DND-41 (cell line): Measurements from ENCODE around the gene TECPR2.

Source experiments
- CTCF ChIP-seq: IDR thresholded peaks from 2 replicates; pipeline ENCODE4 v1.5.1; 2012; ENCODE audit warnings: borderline replicate concordance, low read length, moderate library complexity, mild to moderate bottlenecking; ENCODE audit not compliant: poor library complexity, severe bottlenecking; ENCODE audit errors: extremely low read depth
- EZH2 ChIP-seq: IDR thresholded peaks from 3 replicates; pipeline ENCODE4 v1.6.1; 2012; ENCODE audit warnings: borderline replicate concordance, low read depth, mild to moderate bottlenecking, moderate library complexity, low read length, inconsistent platforms; ENCODE audit not compliant: severe bottlenecking

- TF ChIP-seq CTCF (no peak), EZH2 (no peak)
Measured at GRCh38 chr14:102318781-102319276, 43.9 kb upstream of the TECPR2 start.
